Prostate gland (tissue), 2 donors: Measurements from ENCODE around the gene LMTK3.

Source experiments
- CTCF ChIP-seq, 4 experiments: fragments of 200-600 bp in 2 of 4; fragments of 450-650 bp in 2 of 4; sonication (generic) in 2 of 4; IDR thresholded peaks; 1 replicate in 3 of 4; 2 replicates in 1 of 4; pipeline ENCODE4 v1.5.1; 2016 to 2019; ENCODE audit warnings: antibody characterized with exemption in 4 of 4, mild to moderate bottlenecking in 2 of 4, moderate library complexity in 2 of 4
- POLR2A ChIP-seq: fragments of 450-650 bp; IDR thresholded peaks from one replicate; pipeline ENCODE4 v1.6.1; 2016; ENCODE audit warnings: antibody characterized with exemption, mild to moderate bottlenecking

GRCh38 chr19:48511800-48512503 lies at the start of gene LMTK3:
- no peak for TF ChIP-seq CTCF (IDR thresholded peaks at IDR 0.05)
- no peak for TF ChIP-seq POLR2A
